Inflammatory macrophage (primary cell): ENCODE data around the gene PROCA1.

ENCODE experiments used
- DNase-seq, 2 donors: peaks; one replicate each; pipeline ENCODE4 v3.0.0-alpha.2; 2020 to 2022

PROCA1 gene

DNA sequence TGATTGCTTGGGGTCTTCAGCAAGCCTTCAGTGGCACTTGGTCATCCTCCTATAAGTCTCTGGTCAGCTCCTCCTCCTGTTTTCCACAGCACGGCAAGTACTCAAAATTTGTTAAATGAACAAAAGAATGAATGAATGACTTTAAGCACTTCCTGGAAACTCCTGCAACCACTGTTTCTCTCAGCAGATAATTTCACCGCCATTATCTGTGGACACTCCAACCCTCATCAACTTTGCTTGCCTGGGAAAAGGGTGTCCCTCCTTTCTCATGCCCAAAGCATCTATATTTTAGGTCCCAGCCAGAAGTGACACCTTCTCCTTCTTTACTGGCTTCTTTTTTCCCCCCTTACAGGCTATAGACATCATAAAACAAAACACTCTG lies 4.4 kb downstream of the PROCA1 start:
- no peak for DNase-seq

DNA sequence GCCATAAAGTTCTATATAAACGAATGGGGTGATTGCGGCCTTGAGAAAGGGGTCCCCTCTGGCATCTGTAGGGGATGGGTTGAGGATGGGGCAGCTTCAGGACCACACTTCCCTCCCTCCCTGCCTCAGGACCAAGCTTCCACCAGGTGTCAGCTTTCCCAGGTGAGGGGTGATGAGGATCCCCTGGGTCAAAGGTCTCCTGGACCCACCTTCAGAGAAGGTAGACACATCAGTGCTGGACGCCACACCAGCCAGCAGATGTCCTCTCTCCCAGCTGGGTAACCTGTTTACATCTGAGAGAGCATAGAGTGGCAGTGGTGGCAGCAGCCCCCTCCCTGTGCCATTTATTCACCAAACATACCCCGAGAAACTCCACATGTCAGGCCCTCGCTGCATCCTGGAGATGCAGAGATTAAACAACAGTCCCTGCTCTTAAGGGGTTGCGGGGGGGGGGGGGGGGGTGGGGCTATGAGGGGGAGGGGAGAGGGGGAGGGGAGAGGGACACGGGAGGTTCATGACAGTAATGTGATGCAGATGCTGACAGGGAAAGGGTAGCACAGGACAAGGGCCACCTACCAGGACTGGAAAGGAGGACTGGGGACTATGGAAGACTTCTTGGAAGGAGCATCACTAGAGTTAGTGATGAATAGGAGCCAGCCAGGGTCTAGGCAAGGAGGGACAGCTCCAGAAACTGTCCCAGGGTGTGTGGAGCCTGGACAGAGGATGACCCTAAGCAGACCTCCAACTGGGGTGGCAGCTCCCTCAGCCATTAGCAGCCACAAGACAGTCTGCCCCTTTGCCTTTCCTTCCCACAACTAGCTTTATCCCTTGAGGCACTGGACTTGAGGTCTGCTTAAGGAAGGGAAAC lies 5.0 kb downstream of the PROCA1 start:
- DNase-seq, result no peak

GRCh38 chr17:28705728-28706334 lies 5.9 kb downstream of the PROCA1 start:
- no peak for DNase-seq

DNA sequence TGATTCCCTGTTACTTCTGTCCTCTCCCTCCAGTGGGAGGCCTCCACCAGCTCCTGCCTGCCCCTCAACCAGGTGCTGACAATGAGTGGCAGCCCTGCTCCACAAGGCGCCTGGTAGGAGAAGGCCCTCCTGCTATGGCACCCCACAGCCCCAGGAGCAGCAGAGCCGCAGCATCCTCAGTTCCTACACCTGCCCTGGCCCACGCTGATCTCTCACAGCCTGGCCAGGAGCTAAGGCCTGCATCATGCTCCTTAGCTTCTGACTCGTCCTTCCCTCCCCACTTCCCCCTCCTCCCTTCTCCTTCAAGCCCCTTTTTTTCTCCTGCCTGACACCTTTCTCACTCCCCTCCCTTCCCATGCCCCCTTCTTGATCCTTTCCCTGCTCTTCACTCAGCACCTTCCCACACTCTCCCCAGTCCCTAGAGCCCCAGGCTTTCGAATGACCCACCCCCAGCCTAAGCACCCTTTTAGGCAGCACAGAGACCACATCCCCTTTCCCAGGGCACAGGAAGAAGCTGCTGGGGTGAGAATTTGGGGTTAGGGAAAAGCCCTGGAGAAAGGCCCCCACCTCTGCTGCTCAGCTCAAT lies 6.5 kb downstream of the PROCA1 start:
- DNase-seq, result no peak

GRCh38 chr17:28704219-28704858 lies 7.3 kb downstream of the PROCA1 start:
- no peak for DNase-seq

GRCh38 chr17:28703552-28704218 lies 8.0 kb downstream of the PROCA1 start:
- DNase-seq, result no peak

GRCh38 chr17:28702752-28703150 lies 8.9 kb downstream of the PROCA1 start:
- no peak for DNase-seq

DNA sequence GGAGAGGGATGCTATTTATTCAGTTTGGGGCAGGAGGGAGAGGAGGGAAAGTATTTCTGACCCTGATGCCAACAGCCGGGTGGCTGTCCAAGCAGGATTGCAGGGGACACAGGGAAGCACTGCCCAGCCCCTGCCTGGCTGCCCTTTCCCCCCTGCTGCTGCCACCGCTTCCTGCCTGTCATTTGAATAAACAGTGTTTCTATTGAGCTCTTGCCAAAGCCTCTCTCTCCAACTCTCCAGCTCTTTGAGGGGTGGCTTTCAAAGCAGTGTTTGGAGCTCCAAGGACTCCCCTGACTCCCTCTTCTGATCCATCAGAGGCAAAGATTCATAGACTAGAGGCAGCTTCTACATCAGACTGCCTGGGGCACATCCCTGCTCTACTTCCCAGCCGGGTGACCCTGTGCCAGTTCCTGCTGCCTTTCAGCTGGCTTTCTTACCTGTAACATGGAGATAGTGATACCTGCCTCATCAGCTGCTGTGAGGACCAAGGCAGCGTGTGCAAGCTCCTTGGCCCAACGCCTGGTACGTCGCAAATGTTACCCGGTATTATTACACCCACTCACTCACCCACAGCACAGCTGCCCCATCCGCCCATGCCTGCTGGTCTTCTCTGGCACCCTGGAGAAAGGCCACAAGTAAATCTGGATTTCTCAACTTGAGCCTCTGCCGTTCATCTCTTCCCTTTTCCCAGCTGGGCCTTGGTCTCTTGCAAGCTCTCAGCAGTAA lies 9.5 kb downstream of the PROCA1 start:
- DNase-seq, result no peak

DNA sequence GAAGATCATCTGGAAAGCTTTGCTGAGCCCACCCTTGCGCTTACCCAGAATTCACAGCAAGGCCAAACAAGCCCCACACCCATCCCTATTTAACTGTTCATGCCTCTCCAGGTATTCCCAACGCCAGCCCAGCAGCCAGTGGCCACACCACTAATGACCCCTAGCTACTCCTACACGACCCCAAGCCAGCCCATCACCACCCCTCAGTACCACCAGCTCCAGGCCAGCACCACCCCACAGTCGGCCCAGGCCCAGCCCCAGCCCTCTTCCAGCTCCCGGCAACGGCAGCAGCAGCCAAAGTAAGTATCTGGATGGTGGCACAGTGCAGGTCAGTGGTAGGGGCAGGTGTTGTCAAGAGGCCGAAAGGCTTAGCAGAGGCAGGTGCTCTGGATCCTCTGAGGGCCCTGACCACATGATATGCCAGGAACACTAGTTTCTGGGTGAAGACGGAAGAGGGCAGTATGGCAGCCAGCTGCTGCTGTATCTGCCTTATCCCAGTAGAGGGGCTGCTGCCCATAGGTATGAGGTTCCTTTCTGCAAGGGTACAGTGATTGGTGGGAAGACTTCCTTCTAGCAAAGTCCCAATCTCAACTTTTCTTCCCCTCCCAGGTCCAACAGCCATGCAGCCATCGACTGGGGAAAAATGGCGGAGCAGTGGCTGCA lies 10.7 kb downstream of the PROCA1 start:
- DNase-seq, result no peak

- no peak for DNase-seq
Measured at GRCh38 chr17:28700278-28700677, 11.4 kb downstream of the PROCA1 start.

DNA sequence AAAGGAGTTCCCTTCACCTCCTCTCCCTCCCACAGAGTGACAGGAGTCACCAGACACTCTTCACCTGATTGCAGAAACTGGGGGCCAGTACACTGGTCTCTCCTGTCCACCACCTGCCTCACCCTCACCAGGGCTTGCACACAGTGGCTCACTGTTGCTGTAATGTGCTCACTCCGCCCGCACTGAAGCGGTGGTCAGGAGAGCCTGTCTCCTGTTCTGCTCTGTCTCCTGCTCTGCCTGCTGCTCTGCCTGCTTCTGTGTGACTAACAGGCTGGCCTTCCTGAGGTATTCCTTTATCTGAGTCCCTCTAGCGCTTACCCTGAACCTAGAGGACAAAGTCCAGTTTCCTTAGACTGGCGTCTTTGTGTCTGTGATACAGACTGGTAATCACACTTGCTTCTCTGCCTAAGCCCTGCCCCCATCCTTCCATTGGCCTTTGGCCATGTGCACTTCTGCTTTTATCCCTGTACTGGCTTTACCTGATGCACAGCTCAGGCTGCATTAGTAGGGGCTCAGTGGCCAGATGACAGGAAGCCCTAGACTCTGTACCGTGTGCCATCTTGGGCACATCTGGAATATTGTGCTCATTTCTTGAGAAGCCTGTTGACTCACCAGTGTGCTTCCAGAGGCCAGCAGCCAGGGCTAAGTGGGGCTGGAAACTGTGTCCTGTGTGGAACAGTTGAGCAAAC lies 13.3 kb downstream of the PROCA1 start:
- no peak for DNase-seq

DNA sequence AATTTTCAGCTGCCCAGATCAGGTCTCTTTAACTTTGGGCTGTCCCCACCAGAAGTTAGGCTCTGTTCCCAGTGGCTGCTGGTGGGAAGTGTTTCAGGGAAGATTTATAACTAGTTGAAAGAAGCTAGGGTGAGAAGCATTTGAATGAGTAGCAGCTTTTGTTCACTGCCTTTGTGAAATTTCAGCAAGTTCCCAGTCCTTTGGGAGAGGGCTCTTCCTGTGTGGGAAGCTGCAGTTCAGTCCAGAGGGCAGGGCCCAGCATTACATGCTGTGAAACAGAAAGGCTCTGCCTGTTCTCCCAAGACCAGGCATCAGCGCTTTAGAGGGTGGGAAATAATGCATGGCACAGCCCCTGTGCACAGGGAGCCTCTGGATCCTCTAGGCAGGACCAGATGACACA lies 17.8 kb downstream of the PROCA1 start:
- DNase-seq, result no peak

GRCh38 chr17:28689011-28689410 lies 22.7 kb downstream of the PROCA1 start:
- no peak for DNase-seq

GRCh38 chr17:28688481-28688880 lies 23.2 kb downstream of the PROCA1 start:
- no peak for DNase-seq

- no peak for DNase-seq
Measured at GRCh38 chr17:28686296-28686695, 25.4 kb downstream of the PROCA1 start.

GRCh38 chr17:28685366-28685765 lies 26.3 kb downstream of the PROCA1 start:
- no peak for DNase-seq

DNA sequence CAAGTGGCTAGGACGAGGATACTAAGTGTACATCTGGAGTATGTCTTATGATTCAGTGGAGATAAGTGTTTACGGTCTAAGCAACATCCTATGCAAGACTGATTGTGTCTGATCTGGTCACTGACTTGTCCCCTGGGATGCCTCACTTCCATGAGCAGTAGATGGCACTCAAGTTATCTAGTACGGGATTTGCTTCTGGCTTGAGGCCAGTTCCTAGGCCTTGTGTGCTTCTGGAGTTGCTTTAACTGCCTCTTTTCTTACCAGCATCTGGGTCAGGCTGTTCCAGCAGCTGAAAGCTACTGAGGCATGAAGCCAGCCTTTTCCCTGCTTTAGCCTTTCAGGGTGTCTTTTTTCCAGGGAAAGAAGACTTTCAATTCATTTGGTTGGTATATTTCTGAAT lies 26.7 kb downstream of the PROCA1 start:
- DNase-seq, result no peak

DNA sequence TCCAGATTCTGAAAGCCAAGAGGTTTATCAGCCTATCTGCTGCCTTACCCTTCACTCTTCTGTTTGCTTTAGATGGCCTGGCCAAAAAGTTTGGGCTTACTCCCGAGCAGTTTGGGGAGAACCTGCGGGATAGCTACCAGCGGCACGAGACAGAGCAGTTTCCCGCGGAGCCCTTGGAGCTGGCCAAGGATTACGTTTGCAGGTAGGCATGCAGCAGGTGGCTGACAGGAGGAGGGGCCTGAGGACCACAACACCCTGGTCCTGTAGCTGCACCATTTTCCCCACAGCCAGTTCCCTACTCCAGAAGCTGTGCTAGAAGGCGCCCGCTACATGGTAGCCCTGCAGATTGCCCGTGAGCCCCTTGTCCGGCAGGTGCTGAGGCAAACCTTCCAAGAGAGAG lies 29.0 kb downstream of the PROCA1 start:
- DNase-seq, result no peak

GRCh38 chr17:28675980-28676379 lies 35.7 kb downstream of the PROCA1 start:
- no peak for DNase-seq

DNA sequence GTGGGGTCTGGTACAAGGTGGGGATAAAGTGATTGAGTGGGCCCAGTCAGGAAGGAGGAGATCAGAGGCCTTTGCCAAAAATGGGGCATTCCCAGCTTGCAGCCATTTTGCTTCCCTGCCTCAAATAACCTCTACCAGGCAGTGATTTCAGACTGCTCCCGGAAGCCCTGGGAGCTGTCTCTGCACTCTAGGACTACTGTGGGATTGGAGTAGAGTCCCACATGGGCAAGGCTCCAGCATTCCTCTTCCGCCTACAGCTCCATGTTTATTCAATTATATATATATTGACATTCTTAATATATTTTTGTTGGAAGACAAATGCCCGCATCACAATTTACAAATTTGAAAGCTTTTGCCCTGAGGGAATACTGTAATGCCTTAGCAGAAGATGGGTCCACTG lies 36.2 kb downstream of the PROCA1 start:
- DNase-seq, result no peak

DNA sequence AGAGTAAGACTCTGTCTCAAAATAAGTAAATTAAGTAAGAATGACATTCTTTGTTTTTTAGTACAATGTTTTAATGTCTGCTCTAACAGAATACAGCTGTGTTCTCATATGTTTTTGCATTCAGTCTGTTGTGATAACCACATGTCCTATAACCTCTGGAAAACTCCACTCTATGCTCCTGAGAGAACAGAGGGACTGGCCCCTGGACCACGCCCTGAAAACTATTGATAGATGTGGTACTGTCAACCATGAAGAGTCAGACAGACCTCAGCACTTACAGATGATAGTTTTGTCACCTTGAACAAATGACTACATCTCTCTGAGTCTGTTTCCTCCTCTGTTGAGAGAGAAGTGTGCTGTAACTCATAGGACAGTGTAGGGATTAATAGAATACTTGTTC lies 41.8 kb downstream of the PROCA1 start:
- no peak for DNase-seq
